Measurements from ENCODE around the gene GEMIN4.

GEMIN4 gene

GRCh38 chr17:740240-741017, 11.6 kb downstream of the GEMIN4 start:
- DNase-seq = no peak

- DNase-seq = no peak
Observed at GRCh38 chr17:737561-738113, 14.4 kb downstream of the GEMIN4 start.

GRCh38 chr17:733743-734142, 18.3 kb downstream of the GEMIN4 start:
- no peak for DNase-seq

GRCh38 chr17:732902-733720, 19.0 kb downstream of the GEMIN4 start:
- DNase-seq = no peak

GRCh38 chr17:732067-732901, 19.8 kb downstream of the GEMIN4 start, which contains the start of gene TLCD3A:
TSS of gene TLCD3A (plus strand) at chr17:732596. CDS start at chr17:732648, 52 bp downstream.
- peak; percentile 45 for DNase-seq

- DNase-seq = no peak
Observed at GRCh38 chr17:731644-732066, 20.4 kb downstream of the GEMIN4 start.

- no peak for DNase-seq
Observed at GRCh38 chr17:728911-729310, 23.2 kb downstream of the GEMIN4 start.

GRCh38 chr17:726271-726919, 25.7 kb downstream of the GEMIN4 start:
- DNase-seq = no peak

- no peak for DNase-seq
Observed at GRCh38 chr17:725746-726145, 26.3 kb downstream of the GEMIN4 start.

GRCh38 chr17:725084-725483, 27.0 kb downstream of the GEMIN4 start:
- DNase-seq = no peak

- DNase-seq = no peak
Observed at GRCh38 chr17:721540-721937, 30.5 kb downstream of the GEMIN4 start.

GRCh38 chr17:720706-721539, 31.1 kb downstream of the GEMIN4 start:
- no peak for DNase-seq

- no peak for DNase-seq
Observed at GRCh38 chr17:718075-718474, 34.0 kb downstream of the GEMIN4 start.

GRCh38 chr17:708132-708531, 43.9 kb downstream of the GEMIN4 start:
- DNase-seq = no peak

GRCh38 chr17:705863-706262, 46.2 kb downstream of the GEMIN4 start:
- no peak for DNase-seq

GRCh38 chr17:705011-705410, 47.1 kb downstream of the GEMIN4 start:
- DNase-seq = no peak

- no peak for DNase-seq
Observed at GRCh38 chr17:704111-704864, 47.8 kb downstream of the GEMIN4 start.

- DNase-seq = no peak
Observed at GRCh38 chr17:703081-703875, 48.8 kb downstream of the GEMIN4 start.

- DNase-seq = no peak
Observed at GRCh38 chr17:700504-701094, 51.5 kb downstream of the GEMIN4 start.

Measured in NCI-H510A (cell line).